GM12878 (cell line): ENCODE results near the gene GTF2H1. TPM values are rescaled to one million over a fixed set of nuclear protein-coding genes. Genes with fewer than 3 reads are reported as not detected.

ENCODE experiments used
- ATF7 ChIP-seq: fragments of 450-650 bp; IDR thresholded peaks from 2 replicates; pipeline ENCODE4 v1.6.1; 2016; ENCODE audit warnings: low read depth, mild to moderate bottlenecking
- BCL11A ChIP-seq: IDR thresholded peaks from 2 replicates; pipeline ENCODE4 v1.6.1; 2011; ENCODE audit warnings: low read depth, low read length
- CBX3 ChIP-seq: fragments of 200-600 bp; sonication (generic); IDR thresholded peaks from 2 replicates; pipeline ENCODE4 v1.6.1; 2016; ENCODE audit warnings: low read depth, borderline replicate concordance
- CHD1 ChIP-seq: IDR thresholded peaks from 2 replicates; pipeline ENCODE4 v1.6.1; 2012; ENCODE audit warnings: low read depth, low read length, improper control_type of control experiment
- CREB1 ChIP-seq: IDR thresholded peaks from 2 replicates; pipeline ENCODE4 v1.6.1; 2012; ENCODE audit warnings: low read depth, mild to moderate bottlenecking, inconsistent platforms
- CREM ChIP-seq: IDR thresholded peaks from 2 replicates; pipeline ENCODE4 v1.6.1; 2014; ENCODE audit warnings: antibody characterized with exemption, low read depth
- CUX1 ChIP-seq: IDR thresholded peaks from 2 replicates; pipeline ENCODE4 v1.6.1; 2012; ENCODE audit warnings: improper control_type of control experiment, low read depth, low read length; ENCODE audit not compliant: insufficient replicate concordance
- E2F4 ChIP-seq: IDR thresholded peaks from 2 replicates; pipeline ENCODE4 v1.6.1; 2012; ENCODE audit warnings: low read depth, low read length, improper control_type of control experiment
- ESRRA ChIP-seq: IDR thresholded peaks from 2 replicates; pipeline ENCODE4 v1.6.1; 2012; ENCODE audit warnings: mild to moderate bottlenecking, low read length, improper control_type of control experiment
- FOXK2 ChIP-seq: fragments of 450-650 bp; IDR thresholded peaks from 2 replicates; pipeline ENCODE4 v1.6.1; 2017; ENCODE audit warnings: mild to moderate bottlenecking, moderate library complexity
- IKZF2 ChIP-seq, 2 experiments: fragments of 450-650 bp; IDR thresholded peaks; 2 replicates each; pipeline ENCODE4 v1.6.1; 2017; ENCODE audit warnings: mild to moderate bottlenecking in 2 of 2, moderate library complexity in 2 of 2
- KLF5 ChIP-seq: fragments of 450-650 bp; IDR thresholded peaks from 2 replicates; pipeline ENCODE4 v1.6.1; 2014; ENCODE audit warnings: mild to moderate bottlenecking; ENCODE audit not compliant: partially characterized antibody
- MYC ChIP-seq: IDR thresholded peaks from 2 replicates; pipeline ENCODE4 v1.6.1; 2011; ENCODE audit warnings: mild to moderate bottlenecking, low read length, moderate library complexity, inconsistent platforms; ENCODE audit not compliant: insufficient read depth, insufficient replicate concordance, insufficient read length, severe bottlenecking
- NR2C2 ChIP-seq: IDR thresholded peaks from 2 replicates; pipeline ENCODE4 v1.6.1; 2011; ENCODE audit warnings: borderline replicate concordance, low read depth; ENCODE audit not compliant: control insufficient read depth, insufficient read length
- PKNOX1 ChIP-seq: fragments of 450-650 bp; IDR thresholded peaks from 2 replicates; pipeline ENCODE4 v1.6.1; 2016; ENCODE audit warnings: mild to moderate bottlenecking
- RBBP5 ChIP-seq: fragments of 200-600 bp; sonication (generic); conservative IDR thresholded peaks from 2 replicates; pipeline ENCODE4 v1.6.1; 2016
- SMAD1 ChIP-seq: fragments of 450-650 bp; IDR thresholded peaks from 2 replicates; pipeline ENCODE4 v1.6.1; 2018; ENCODE audit warnings: mild to moderate bottlenecking, low read depth; ENCODE audit not compliant: partially characterized antibody
- SMC3 ChIP-seq: IDR thresholded peaks from 2 replicates; pipeline ENCODE4 v1.6.1; 2011; ENCODE audit warnings: low read length, improper control_type of control experiment, borderline replicate concordance
- SP1 ChIP-seq: IDR thresholded peaks from one replicate; pipeline ENCODE4 v1.6.1; 2011; ENCODE audit warnings: low read depth, low read length
- TCF7 ChIP-seq: IDR thresholded peaks from 2 replicates; pipeline ENCODE4 v1.6.1; 2014; ENCODE audit warnings: antibody characterized with exemption, borderline replicate concordance
- ZBTB33 ChIP-seq: fragments of 450-650 bp; IDR thresholded peaks from 2 replicates; pipeline ENCODE4 v1.6.1; 2017; ENCODE audit warnings: mild to moderate bottlenecking
- ZNF24 ChIP-seq: fragments of 450-650 bp; IDR thresholded peaks from 2 replicates; pipeline ENCODE4 v1.6.1; 2017; ENCODE audit warnings: antibody characterized with exemption, mild to moderate bottlenecking
- polyA plus RNA-seq, 11 experiments: library from polyadenylated mRNA; depleted of rRNA in 4 of 11; unstranded in 6 of 11; stranded (reverse) in 5 of 11; fragments of >200 nt; fragmentation: Nextera tagmentation in 4 of 11; fragmentation: Illumina TruSeq in 1 of 11; extraction: Ambion mirVana in 4 of 11; extraction: Trizol in 1 of 11; gene quantifications; 1 replicate in 1 of 11; 2 replicates in 10 of 11; pipeline versions ENCODE4 v1.2.1 to v1.2.3, GENCODE V29; 2011 to 2016; ENCODE audit warnings: inconsistent platforms in 2 of 11, missing spikeins in 2 of 11, low read depth in 1 of 11
- total RNA-seq, 4 experiments: library from RNA; depleted of rRNA in 3 of 4; stranded (reverse); fragments of >200 nt in 3 of 4; fragmentation: Illumina TruSeq in 1 of 4; extraction: Trizol in 1 of 4; gene quantifications; 2 replicates each; pipeline versions ENCODE4 v1.2.1 to v1.2.3, GENCODE V29; 2013 to 2021

The GTF2H1 gene
- total and polyA plus RNA-seq, 10 of the 15 experiments (the other 5 are each of a cell fraction or from before 2014, with no cell fraction given): 36.7 to 68.8 (median 46.6) TPM

- TF ChIP-seq CUX1 (no peak), RBBP5 (0 out of 2 replicates have a peak, but pooled peaks have one; percentile 70), ATF7 (peak; percentile 99), SP1 (peak; percentile 58), BCL11A (no peak), NR2C2 (no peak), CREB1 (peak; percentile 98), SMC3 (0 out of 2 replicates have a peak, but pooled peaks have one; percentile 18), E2F4 (no peak), IKZF2 (IDR thresholded peaks at IDR 0.05) (peak; percentile 50 to 73), PKNOX1 (peak; percentile 50), MYC (peak; percentile 76), ZNF24 (peak; percentile 59), KLF5 (peak; percentile 91), ZBTB33 (no peak), CREM (peak; percentile 99), TCF7 (no peak), FOXK2 (peak; percentile 84), CHD1 (no peak; the same call in 1 of the 2 replicates), ESRRA (0 out of 2 replicates have a peak, but pooled peaks have one; percentile 16), CBX3 (no peak), SMAD1 (no peak)
Observed at GRCh38 chr11:18321969-18322711, at the start of gene GTF2H1, which contains the start of gene HPS5 (continued).
